Kidney (tissue), 14 donors: ENCODE results near the gene MVP. TPM values are rescaled to one million over a fixed set of nuclear protein-coding genes. Genes with fewer than 3 reads are reported as not detected.

ENCODE experiments used
- DNase-seq, 5 donors: peaks; one replicate each; pipeline ENCODE4 v3.0.0-alpha.2; 2013 to 2020
- FAIRE-seq: peaks from 2 replicates; lab custom pipeline; 2012; peaks lifted over from hg19 to GRCh38; lab: Jason Lieb, UNC
- H3K27ac ChIP-seq, 2 donors: one replicate each; pipeline ENCODE4 v1.7.0; 2013; ENCODE audit warnings: low read depth in 2 of 2, low read length in 2 of 2, inconsistent platforms in 1 of 2
- H3K27me3 ChIP-seq: one replicate; pipeline ENCODE4 v1.7.1; 2013; ENCODE audit warnings: low read length, inconsistent platforms; ENCODE audit not compliant: control insufficient read depth, insufficient read depth
- H3K36me3 ChIP-seq, 3 donors: one replicate each; pipeline versions ENCODE4 v1.7.0 to v1.7.1; 2013; ENCODE audit warnings: low read length in 3 of 3, control low read depth in 1 of 3, inconsistent platforms in 1 of 3; ENCODE audit not compliant: insufficient read depth in 3 of 3, control insufficient read depth in 2 of 3
- H3K4me1 ChIP-seq, 3 donors: one replicate each; pipeline versions ENCODE4 v1.7.0 to v1.7.1; 2013; ENCODE audit warnings: low read length in 3 of 3, inconsistent platforms in 1 of 3, low read depth in 1 of 3; ENCODE audit not compliant: control insufficient read depth in 2 of 3, insufficient read depth in 2 of 3
- H3K4me3 ChIP-seq, 3 donors: one replicate each; pipeline versions ENCODE4 v1.7.0 to v1.8.1; 2013; ENCODE audit warnings: low read length in 3 of 3, control low read depth in 1 of 3, inconsistent platforms in 1 of 3
- H3K9ac ChIP-seq, 3 donors: one replicate each; pipeline versions ENCODE4 v1.7.0 to v1.7.1; 2013; ENCODE audit warnings: low read length in 3 of 3, control low read depth in 1 of 3, inconsistent platforms in 1 of 3
- H3K9me3 ChIP-seq, 3 donors: one replicate each; pipeline versions ENCODE4 v1.7.0 to v1.7.1; 2013; ENCODE audit warnings: low read length in 3 of 3, control low read depth in 1 of 3, inconsistent platforms in 1 of 3; ENCODE audit not compliant: control insufficient read depth in 2 of 3, insufficient read depth in 1 of 3
- intact Hi-C: fragments of 100-400 bp; cut with DNase I; formaldehyde crosslinking; loops from one replicate; pipeline ENCODE4 v1.11.1; 2022
- polyA plus RNA-seq: library from polyadenylated mRNA; stranded (reverse); fragments of 350-450 nt; fragmentation: Illumina TruSeq; extraction: RNeasy Lipid Tissue Mini Kit (QIAGEN cat#74804); gene quantifications from one replicate; pipeline ENCODE4 v1.2.3, GENCODE V29; 2014; ENCODE audit warnings: low read depth, low replicate concordance; ENCODE audit not compliant: insufficient read depth
- total RNA-seq: library from RNA; stranded (reverse); fragmentation: NEBNext Ultra II Directional; extraction: Animal tissue kit (Norgen Biotek cat#: 25700); gene quantifications from one replicate; pipeline ENCODE4 v1.2.1, GENCODE V29; 2021
- TF ChIP-seq, protein P1 (sequence below): IDR thresholded peaks from 3 replicates; pipeline ENCODE4 v1.5.1; 2012; ENCODE audit warnings: mild to moderate bottlenecking, moderate library complexity, borderline replicate concordance; ENCODE audit not compliant: insufficient read depth; ENCODE audit errors: extremely low read depth
- donor health status: control.
- donor health status: control.
- donor health status: control.
- donor health status: control.
- donor health status: control.
- donor health status: DM: yes; HTN: yes; CAD: no.
- donor health status: Normal renal cell carcinoma (clear cell type).

The MVP gene
- total and polyA plus RNA-seq, 2 donors from 2014 or later: 123 to 271 TPM

DNA sequence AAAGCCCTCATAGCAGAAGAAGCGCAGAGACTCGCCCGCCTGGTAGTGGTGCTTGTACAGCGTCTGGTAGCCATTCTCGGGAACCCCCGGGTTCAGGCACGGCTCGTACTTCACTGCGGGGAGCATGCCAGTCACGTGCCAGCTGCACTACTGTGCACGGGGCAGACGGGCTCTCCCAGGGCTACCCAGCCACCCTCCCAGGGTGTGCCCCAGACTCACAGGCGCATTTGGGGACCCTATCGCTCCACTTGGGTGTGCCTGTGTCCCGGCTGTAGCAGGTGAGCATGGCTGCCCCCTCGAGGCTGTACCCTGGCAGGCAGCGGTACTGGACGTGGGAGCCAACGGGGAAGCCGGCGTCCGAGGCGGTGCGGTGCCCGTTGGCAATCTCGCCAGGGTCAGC lies 53.1 kb downstream of the MVP start:
- Histone ChIP-seq H3K36me3 (no peaks in the 10 kb centered on the region), H3K4me3 (no peak overlapping the region), H3K4me1 (no peaks in the 10 kb centered on the region), H3K9me3 (no peaks in the 10 kb centered on the region), H3K9ac (no peak overlapping the region), H3K27ac (no peak overlapping the region), H3K27me3 (peaks cover 8% of the 10 kb centered on the region)
- FAIRE-seq: no peak
- no peak for DNase-seq
- intact Hi-C loops: no loop called here
- TF ChIP-seq, protein P1, sequence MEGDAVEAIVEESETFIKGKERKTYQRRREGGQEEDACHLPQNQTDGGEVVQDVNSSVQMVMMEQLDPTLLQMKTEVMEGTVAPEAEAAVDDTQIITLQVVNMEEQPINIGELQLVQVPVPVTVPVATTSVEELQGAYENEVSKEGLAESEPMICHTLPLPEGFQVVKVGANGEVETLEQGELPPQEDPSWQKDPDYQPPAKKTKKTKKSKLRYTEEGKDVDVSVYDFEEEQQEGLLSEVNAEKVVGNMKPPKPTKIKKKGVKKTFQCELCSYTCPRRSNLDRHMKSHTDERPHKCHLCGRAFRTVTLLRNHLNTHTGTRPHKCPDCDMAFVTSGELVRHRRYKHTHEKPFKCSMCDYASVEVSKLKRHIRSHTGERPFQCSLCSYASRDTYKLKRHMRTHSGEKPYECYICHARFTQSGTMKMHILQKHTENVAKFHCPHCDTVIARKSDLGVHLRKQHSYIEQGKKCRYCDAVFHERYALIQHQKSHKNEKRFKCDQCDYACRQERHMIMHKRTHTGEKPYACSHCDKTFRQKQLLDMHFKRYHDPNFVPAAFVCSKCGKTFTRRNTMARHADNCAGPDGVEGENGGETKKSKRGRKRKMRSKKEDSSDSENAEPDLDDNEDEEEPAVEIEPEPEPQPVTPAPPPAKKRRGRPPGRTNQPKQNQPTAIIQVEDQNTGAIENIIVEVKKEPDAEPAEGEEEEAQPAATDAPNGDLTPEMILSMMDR: no peak

DNA sequence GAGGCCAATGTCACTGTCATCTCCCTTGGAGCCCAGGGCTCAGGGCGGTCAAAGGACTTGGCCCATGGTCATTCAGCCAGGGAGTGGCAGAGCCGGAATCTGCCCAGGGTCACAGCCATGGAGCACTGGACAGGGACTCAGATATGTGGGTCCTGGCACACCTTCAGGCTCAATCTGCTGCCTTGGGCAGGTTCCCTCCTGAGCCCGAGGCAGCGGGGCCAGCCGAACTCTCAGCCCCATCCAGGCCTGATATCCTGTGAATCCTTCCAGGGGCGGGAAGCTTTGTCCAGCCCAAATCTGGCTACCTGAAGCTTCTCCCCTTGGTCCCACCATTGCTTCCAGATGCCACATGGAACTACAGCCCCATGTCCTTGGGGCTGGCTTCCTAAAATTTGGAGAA lies 54.9 kb downstream of the MVP start:
- Histone ChIP-seq H3K4me3 (no peak overlapping the region), H3K4me1 (no peaks in the 10 kb centered on the region), H3K9me3 (no peaks in the 10 kb centered on the region), H3K9ac (no peak overlapping the region), H3K36me3 (no peaks in the 10 kb centered on the region), H3K27ac (no peak overlapping the region), H3K27me3 (peaks cover 8% of the 10 kb centered on the region)
- TF ChIP-seq, protein P1: no peak
- FAIRE-seq: no peak
- intact Hi-C loops: no loop called here
- DNase-seq: no peak

DNA sequence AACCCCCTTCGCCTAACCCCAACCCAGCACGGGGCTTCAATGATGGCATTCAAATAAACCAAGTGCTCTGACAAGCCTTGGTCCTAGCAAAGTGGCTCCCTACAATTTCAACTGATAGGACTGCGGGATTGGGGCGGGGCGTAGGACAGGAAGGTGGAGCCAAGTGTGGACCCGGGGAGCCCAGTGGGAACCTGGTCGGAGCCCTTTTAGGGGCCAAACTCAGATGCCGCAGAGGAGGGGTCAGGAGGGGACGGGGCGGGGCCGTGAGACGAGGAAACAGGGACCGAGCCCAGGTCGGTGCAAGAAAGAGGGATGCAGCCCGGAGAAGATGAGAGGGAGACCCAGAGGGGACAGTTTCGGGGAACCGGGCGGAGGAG lies 55.9 kb downstream of the MVP start:
- DNase-seq (no peak), FAIRE-seq (no peak)
- Histone ChIP-seq H3K4me1 (no peaks in the 10 kb centered on the region), H3K9ac (no peak overlapping the region), H3K27me3 (peaks cover 8% of the 10 kb centered on the region), H3K4me3 (no peak overlapping the region), H3K9me3 (no peaks in the 10 kb centered on the region), H3K27ac (no peak overlapping the region), H3K36me3 (no peaks in the 10 kb centered on the region)
- intact Hi-C loops: no loop called here
- TF ChIP-seq, protein P1: no peak

DNA sequence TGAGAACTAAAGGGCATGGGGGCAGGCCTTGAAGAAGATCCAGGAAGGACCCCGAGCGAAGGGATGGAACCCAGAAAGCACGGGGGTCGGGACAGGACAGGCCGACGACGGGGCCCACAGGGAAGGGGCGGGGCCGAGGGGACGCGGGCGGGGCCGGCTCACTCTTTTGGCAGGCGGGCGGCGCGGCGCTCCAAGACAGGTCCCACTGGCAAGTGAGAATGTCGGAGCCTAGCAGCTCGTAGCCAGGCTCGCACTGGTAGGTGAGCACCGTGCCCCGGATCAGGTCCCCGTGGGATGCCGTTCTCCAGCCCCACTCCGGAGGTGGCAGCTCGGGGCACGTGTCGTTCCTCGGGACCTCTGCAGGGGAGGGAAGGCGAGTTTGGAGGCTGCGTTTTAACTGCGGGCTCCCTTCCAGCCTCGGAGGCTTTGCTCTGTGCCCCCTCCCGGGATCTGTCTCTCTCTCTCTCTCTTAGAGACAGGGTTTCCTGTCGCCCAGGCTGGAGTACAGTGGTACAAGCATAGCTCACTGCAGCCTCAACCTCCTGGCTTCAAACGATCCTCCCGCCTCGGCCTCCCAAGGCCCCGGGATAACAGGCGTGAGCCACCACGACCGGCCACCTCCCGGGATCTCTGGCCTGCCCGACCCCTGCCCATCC lies 56.5 kb downstream of the MVP start:
- TF ChIP-seq, protein P1: no peak
- DNase-seq (no peak), FAIRE-seq (no peak)
- no peak overlapping the region for H3K27ac ChIP-seq
- H3K36me3 ChIP-seq: no peaks in the 10 kb centered on the region
- peaks cover 8% of the 10 kb centered on the region for H3K27me3 ChIP-seq
- no peak overlapping the region for H3K4me3 ChIP-seq
- H3K9me3 ChIP-seq: no peaks in the 10 kb centered on the region
- no peak overlapping the region for H3K9ac ChIP-seq
- no peaks in the 10 kb centered on the region for H3K4me1 ChIP-seq
- intact Hi-C loops: no loop called here
